Measurements from ENCODE around the gene AGMAT.
"Not testable (repeated sequence)": the region's sequence is repeated elsewhere in the genome, so short reads cannot be mapped to it uniquely, and the experiment has no call there.

The AGMAT gene

DNA sequence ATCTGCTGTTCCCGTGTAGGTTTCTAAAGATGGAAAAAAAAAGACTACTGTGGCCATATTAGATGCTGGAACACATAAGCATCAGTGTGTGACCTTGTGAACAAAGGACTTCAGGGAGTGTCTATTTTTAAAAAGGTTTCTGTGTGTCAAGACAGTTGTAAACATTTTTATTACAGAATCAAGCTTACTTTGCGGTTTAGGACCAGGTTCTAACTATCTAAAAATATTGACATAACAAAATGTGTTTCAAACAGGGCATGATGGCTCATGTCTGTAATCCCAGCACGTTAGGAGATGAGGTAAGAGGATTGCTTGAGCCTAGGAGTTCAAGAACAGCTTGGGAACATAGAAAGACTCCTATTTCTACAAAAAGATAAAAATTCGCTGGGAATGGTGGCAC, 25.3 kb upstream of the AGMAT start:
- DNase-seq = no peak

DNA sequence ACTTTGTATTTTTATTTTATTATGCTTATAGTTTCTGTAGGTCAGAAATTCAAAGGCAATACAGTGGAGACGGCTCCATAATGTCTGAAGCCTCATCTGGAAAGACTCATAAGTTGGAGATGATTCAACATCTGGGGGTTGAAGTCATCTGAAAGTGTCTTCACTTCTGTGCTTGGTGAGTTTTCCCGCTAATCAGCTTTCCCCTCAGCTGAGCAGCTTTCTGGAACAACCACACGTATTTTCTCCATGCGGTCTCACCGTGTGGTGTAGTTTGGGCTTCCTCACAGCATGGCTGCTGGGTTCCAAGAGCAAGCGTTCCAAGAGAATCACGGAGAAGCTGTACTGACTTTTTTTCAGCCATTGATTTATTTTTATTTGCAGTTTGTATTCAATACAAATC, 24.8 kb upstream of the AGMAT start:
- no peak for DNase-seq

DNA sequence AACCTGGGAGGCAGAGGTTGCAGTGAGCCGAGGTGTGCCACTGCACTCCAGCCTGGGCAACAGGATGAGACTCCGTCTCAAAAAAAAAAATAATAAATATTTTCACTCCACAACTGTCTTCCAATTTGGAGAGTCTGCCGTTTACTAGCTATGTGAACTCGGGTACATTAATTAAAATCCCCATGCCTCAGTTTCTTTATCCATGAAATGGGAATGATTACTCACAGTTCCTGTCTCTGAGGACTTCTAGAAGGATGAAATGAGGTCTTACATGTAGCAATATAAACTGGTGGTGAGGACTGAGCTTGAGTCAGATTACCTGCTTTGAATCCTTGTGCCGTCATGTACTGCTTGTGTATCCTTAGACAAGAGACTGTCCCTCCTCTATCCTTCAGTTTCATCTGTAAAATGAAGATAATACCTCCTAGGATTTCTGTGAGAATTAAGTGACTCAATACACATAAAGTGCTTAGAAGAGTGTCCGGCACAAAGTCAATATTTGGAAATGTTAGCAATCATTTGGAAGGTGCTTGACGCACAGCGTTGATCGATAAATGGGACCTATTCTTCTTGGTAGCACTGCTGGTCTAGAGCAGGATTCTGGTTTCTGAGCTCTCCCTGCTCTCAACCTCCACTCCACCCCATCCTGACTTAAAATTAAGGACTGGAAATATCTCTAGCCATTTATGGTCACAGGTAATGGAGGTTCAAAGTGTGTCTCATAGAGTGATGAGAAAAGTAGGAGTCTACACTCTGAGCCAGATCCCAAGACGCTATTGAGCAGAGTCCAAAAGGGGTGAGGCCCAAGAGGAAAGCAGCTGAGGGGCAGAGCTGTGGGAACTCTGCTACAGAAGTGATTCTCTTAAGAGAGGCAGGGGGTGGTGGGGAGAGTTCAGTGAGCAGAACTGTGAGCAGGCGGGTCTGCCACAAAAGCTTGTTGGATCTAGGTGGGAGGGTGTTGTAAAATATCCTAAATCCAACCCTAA, 20.8 kb upstream of the AGMAT start:
- DNase-seq = no peak

DNA sequence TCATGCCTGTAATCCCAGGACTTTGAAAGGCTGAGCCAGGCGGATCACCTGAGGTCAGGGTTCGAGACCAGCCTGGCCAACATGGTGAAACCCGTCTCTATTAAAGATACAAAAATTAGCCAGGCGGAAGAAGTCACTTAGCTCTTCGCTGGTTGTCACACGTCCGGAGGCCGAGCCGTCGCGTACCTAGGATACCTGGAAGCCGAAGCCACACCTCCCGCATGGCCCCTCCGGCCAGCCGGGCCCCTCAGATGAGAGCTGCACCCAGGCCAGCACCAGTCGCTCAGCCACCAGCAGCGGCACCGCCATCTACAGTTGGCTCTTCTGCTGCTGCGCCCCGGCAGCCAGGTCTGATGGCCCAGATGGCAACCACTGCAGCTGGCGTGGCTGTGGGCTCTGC, 19.5 kb upstream of the AGMAT start:
- DNase-seq = not testable (repeated sequence)

DNA sequence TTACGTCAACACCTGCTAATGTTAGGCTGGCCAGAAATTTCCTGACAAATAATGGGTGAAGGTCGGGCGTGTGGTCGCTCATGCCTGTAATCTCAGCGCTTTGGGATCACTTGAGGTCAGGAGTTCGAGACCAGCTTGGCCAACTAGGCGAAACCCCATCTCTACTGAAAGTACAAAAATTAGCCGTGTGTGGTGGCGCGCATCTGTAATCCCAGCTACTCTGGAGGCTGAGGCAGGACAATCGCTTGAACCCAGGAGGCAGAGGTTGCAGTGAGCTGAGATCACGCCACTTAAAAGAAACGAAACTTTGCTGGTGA, 19.1 kb upstream of the AGMAT start:
- DNase-seq = not testable (repeated sequence)

DNA sequence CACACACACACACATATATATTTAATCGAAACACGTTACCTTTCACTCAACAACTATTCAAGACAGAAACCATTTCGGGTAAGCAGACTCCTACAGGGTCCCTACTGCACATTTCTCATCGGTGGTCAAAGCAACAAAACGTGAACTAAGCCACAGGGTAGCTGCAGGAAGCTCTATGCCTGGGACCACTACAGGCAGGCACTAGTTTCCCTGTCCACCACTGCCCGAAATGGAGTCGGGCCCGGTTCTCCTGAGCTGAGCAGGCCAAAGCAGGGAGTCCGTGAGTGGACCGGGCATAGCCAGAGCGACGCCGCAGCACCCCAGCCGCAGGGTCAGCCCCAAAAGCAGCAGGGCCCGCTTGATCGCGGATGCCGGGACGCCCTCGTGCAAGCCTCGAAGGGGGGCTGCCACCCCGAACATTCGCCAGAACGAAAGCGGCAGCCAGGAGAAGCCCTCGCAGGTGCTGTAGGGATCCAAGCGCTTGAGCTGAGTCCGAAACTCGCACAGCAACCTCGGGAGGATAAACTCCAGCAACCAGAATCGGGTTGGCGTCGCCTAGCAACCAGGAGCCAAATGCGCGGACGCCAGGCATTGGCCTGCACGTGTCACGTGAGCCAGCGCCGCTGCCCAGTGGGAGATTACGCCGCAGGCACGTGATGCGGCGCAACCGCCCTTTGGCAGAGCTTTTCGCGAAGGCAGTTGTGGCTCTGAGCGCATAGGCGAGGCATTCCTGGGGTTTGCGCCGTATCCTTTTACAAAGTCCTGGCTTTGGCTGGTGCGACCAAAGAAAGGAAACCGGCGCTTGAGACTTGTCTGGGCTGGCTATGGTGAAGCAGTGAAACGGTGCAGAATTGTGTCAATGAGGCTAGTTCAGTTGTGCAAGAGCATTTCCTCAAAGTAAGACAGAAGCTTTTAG, 18.5 kb upstream of the AGMAT start:
- DNase-seq = peak; percentile 93

DNA sequence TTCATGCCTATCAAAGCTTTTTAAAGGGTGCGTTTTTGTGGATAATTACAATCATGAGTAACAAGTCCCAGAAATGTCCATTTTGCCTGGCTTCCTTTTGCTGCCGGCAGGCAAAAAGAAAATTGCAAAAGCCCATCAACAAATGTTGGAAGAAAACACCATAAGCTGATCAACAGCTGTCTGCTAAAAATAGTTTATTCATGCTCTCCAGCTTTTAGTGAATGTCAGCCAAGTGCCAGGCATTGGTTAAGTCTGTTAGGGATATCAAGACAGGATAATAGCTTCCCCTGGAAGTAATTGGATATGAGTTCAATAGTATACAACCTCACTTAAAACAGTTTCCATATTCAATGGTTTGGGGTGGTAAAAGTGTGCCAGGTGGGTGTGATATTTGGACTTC, 13.6 kb upstream of the AGMAT start:
- DNase-seq = no peak

DNA sequence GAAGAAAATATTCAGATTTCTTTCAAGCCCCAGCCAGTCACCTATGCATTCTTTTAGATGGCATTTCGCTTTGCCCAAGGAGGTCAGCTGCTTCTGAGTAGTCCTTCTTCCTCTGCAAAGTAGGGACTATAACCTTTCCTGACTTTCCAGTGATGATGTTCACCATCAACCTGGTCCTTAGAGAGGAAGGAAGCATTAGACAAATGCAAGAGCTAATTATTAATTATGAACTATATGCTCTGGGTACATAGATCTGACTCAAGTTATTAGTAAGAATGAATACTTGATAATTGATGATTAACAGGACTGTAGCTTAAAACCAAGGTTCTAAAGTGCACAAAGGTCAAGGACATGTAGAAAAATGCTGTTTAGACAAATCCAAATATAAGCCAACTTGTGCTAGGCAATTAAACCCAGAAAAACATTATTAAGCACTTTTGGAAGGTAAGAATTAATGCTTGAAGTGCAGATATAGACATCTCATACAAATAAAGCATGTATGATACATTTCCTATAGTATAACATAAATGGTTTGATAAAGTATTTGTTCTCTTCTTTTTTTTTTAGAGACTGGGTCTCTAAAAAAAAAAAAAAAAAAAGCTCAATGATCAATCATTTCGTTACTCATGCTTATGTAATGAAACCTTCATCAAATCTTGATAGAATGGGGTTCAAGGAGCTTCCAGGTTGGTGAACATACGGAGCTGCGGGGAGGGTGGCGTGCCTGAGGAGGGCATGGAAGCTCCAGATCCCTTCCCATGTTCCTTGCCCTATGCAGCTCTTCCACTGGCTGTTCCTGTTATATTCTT, 11.2 kb upstream of the AGMAT start:
- DNase-seq = no peak

DNA sequence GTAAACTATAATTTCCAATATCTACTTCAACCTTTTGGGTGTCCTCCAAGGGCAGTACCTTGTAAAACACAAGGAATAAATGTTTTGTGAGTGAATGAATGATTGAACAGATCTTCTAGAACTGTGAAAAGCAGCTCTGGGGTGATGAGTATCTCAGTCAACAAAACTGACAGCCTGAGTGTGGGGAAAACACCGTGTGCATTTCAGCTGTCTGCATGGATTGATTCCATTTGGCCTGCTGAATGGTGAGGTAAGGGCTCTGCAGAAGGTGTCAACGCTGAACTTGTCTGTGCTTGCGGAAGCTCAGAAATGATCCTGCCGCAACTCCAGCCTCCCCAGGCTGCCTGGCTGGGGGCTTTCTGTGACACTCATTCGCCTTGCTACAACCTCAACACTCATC, 7.4 kb upstream of the AGMAT start:
- no peak for DNase-seq

DNA sequence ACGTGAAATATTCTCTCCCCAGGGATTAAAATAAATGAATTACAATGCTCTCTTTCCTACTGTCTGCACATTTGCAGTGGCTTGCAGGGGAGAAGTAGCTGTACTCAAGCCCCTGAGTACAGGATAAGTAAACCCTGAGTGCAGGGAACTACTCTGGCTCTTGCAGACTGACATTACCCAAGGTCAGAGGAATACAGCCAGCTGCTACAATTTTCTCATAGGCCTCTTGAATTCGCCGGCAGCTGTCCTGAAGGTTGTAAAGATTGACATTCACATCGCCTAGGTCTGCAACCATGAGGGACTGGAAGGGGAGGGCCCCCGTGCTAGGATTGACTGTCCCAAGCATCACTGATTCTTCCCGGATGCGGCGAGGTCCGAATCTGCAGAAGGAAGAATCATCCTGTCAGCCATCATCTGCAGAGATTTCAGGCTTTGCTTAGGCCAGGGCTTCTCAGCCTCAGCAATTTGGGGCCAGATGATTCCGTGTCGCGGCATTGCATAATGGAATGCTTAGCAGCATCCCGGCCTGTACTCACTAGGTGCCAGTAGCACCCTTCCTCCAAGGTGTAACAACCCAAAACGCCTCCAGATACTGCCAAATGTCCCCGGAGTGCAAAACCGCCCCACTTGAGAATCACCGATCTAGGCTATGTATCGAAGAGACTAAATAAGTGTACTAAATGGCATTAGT, 1.7 kb downstream of the AGMAT start:
- no peak for DNase-seq

DNA sequence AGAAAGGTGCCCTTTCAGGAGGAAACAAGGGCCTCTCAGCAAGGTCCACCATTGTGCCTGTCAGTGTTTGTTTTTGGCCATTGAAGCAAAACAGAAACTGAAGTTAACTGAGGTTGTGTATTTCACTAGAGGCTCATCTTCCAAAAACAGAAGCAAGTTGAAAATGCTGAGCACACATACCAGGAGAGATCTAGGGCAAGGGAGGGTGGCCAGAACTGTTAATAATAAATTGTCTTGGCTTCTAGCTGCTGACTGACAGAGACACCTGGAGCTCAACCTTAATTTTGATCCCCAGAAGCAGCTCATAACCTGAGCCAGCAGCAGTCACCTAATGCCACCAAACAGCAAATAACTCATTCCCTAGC, 5.2 kb downstream of the AGMAT start:
- no peak for DNase-seq

DNA sequence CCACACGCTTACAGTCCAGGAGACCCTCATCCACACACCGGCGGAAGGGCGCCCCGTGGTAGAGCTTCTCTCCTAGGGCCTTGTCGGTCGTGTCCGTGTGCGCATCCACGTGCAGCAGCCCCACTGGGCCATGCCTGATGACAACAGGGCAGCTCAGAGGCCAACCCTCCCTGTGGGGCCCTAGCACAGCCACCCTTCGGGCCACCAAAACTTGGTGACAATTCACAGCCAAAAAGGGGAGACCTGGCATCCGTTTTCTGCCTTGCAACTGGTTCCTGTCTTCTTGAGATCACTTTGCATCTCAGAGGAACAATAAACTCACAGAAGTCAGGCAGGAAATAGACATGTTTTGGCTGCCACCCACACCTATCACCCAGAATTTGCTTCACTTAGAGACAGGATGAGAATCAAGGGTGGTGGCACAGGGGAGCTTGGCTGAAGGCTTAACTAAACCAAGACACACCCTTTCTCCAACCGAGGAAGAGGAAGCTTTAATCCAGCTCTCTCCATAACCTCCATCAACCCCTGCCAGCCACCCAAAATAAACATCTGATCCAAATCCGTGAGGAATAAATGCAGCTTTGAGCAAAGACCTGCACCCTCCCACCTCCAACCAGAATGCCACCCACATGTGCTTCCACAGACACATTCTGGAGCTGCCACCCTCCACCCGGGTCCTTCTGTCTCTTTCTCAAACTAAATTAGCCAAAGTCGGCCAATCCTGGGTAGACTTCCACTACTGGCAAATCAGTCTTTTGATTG, 5.7 kb downstream of the AGMAT start:
- DNase-seq = peak; percentile 55

DNA sequence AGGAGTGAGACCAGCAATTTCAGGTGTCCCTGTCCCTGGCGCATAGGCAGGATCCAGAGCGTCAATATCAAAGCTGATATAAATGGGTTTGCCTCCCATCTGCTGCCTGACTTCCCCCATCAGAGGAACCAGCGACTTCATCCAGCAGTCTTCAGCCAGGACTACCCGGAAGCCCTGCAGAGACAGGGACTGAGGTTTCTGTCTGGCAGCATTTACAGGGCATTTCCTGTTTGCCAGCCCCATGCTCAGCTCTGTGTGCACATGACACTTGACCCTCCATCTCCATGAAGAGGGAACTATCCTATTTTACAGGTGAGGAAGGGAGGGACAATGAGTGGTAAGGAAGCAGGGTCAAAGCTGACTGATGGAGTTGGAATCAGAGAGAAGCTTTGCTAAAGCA, 7.2 kb downstream of the AGMAT start:
- no peak for DNase-seq

DNA sequence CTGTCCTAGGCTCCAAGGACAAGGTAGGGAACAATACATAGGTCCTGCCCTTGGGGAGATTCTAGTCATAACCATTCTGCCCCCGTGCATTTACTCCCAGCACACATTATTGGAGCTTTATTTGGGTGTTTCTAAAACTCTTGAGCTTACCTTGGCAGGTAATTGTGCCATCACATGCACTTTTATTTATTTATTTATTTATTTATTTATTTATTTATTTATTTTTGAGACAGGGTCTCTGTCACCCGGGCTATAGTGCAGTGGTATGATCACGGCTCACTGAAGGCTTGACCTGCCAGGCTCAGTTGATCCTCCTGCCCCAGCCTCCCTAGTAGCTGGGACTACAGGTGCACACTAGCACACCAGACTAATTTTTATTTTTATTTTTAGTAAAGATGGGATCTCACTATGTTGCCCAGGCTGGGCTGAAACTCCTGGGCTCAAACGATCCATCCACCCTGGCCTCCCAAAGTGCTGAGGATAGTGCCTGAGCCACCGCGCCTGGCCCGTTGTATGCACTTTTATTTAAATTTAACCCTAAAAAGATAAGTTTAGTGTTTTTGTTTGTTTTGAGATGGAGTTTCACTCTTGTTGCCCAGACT, 9.2 kb downstream of the AGMAT start:
- DNase-seq = no peak

DNA sequence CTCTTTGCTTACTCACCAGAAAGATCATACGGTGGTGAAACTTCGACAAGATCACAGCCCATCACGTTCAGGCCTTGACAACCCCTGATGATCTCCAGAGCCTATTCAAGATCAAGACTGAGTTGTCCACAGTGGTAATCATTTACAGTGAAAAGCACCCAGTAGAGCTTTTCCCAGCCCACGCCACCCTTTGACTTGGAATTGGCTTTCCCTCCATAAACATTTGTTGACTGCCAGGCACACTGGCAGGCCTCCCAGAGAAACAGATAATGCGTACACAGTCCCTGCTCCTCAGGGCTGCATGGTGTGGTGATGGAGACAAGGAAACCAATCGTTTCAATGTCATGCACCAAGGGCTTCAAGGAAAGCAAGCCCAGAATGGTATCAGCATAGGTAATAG, 10.1 kb downstream of the AGMAT start:
- DNase-seq = no peak

DNA sequence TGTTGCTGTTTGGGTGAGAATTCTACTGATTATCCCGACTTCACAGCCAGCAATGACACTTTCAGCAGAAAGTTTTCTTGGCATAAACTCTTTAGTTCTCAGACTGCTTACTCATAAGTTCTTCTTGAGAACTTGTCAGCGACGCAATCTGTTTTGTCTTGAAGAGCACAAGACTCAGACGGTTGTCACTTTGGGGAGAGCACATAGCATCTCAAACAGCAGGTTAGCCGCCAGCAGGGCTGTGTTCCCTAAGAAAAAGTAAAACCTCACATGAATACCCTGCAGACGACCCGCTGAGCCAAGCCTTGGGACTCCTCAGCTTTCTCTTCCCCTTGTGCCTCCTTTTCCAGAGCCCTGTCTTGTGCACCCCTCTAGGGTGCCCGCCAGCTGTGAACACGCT, 11.4 kb downstream of the AGMAT start:
- DNase-seq = no peak

DNA sequence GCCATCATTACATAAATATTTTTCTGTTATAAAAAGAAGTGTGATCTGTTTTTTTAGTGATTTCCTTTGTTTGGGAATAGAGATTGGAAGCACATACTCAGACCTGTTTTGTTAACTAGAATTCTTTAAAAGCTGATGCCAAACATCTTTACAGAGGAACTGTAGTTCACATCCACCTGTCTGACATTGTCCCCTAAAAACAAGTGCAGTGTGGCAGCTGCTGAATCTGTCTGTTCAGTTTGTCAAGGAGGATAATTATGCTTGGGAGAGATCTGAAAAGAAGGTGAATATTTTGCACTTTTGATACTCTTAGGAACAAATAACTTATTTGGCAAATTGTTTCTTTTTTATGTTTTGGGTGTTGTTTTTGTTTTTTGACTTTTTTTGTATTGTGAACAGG, 13.6 kb downstream of the AGMAT start:
- DNase-seq = no peak

DNA sequence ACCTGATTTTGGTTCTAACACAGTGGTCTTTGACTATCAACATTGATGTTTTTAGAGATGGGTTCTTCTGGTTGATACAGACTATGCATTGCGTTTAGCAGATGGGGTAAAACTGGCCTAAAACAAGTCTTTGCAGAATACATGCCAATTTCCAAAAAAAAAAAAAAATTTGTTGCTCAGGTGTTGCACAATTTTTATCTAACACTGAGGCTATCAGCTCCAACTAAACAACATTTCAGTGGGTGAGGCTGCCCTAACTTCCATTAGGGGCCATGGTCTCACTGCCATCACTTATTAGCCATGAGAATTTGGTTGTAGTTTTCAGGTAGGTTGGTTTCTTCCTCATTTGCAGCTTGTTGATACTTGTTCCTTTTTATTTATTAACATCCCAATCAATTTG, 14.0 kb downstream of the AGMAT start:
- DNase-seq = no peak

DNA sequence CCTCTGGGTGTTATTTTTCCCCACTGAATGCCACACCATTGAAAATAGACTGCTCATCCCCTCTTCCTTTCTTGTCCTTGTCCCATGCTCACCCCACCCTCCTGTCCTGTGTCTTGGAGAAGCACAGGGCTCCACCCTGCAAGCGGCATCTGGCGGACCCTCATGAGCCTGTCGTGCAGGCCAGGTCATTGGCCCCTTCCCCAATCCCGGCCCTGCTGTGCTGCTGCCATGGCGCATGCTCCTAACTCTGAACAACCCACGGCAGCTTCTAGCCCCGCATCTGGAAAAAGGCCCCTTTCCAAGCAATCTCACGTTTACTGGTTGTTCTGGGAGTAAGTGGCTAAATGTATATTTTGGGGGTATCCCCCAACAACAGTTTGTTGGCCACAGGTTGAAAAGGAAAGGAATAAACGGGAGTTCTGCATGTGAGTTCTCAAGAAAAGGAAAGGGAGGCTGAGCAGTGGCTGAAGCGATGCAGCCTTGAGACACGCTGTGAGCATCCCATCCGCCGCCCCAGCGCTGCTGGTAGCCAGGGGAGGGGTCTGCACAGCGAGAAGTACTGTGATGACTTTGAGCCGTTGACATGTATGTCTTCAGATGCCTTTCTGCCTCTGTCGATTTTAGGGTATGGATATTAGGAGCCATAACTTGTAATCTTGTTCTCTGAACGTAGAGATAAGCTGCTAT, 16.3 kb downstream of the AGMAT start:
- no peak for DNase-seq

DNA sequence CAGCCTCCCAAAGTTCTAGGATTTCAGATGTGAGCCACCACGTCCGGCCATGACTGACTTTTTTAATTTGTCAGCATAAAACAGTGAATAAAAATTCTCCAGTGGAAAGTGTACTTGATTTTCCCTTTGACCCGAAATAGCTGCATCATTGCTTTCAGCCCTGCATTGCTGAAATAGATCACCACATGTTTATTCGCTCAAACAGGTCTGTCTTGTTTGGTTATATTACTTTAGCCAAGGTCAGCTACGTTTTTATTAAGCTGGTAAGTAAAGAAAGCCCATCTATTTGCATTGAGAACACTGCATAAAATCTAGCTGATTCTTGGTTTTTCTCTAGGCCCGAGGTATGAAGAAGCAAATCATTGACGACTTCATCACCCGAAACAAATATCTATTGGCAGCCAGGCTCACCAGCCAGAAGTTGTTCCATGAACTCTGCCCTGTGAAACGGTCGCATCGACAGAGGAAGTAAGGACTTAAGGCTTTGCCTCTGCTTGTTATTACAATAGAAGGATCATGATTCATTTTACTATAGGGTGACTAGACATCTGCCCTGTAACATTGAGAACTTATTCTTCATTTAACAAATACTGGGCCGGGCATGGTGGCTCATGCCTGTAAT, 25.6 kb downstream of the AGMAT start:
- DNase-seq = no peak

Measured in CD4-positive, alpha-beta T cell treated with Interleukin-17A for 1 hour (primary cell).